ENCODE data around the gene DVL2.

The DVL2 gene

GRCh38 chr17:7222972-7223292 lies 11.4 kb downstream of the DVL2 start:
- no peak for DNase-seq (ENCODE audit: low spot score)
- no peak for TF ChIP-seq CTCF (IDR thresholded peaks at IDR 0.05; ENCODE audit: borderline replicate concordance, control extremely low read depth, extremely low read depth, insufficient read depth, missing control alignments)
- in situ Hi-C loops (cut with MboI; ENCODE audit: low sequenced_read_pairs, unreplicated experiment): no loop called here

GRCh38 chr17:7222093-7222971 lies 12.0 kb downstream of the DVL2 start:
- DNase-seq (ENCODE audit: low spot score): no peak
- TF ChIP-seq CTCF (IDR thresholded peaks at IDR 0.05; ENCODE audit: borderline replicate concordance, control extremely low read depth, extremely low read depth, insufficient read depth, missing control alignments): no peak
- in situ Hi-C loops (cut with MboI; ENCODE audit: low sequenced_read_pairs, unreplicated experiment): no loop called here

GRCh38 chr17:7221278-7222092 lies 12.8 kb downstream of the DVL2 start:
- in situ Hi-C loops (cut with MboI; ENCODE audit: low sequenced_read_pairs, unreplicated experiment): no loop called here
- DNase-seq (ENCODE audit: low spot score): no peak
- no peak for TF ChIP-seq CTCF (IDR thresholded peaks at IDR 0.05; ENCODE audit: borderline replicate concordance, control extremely low read depth, extremely low read depth, insufficient read depth, missing control alignments)

GRCh38 chr17:7220593-7221277 lies 13.6 kb downstream of the DVL2 start:
- peak; percentile 64 for DNase-seq (ENCODE audit: low spot score)
- in situ Hi-C loops (cut with MboI; ENCODE audit: low sequenced_read_pairs, unreplicated experiment): no loop called here
- TF ChIP-seq CTCF (IDR thresholded peaks at IDR 0.05; ENCODE audit: borderline replicate concordance, control extremely low read depth, extremely low read depth, insufficient read depth, missing control alignments): peak; percentile 62

GRCh38 chr17:7219812-7220592 lies 14.3 kb downstream of the DVL2 start, which contains the start of the genes ACADVL and DLG4:
Gene ACADVL, plus strand, starts transcription at chr17:7219938. Its CDS starts 47 bp downstream, at chr17:7219985.
Gene DLG4, minus strand, starts transcription at chr17:7219836.
- in situ Hi-C loops (cut with MboI; ENCODE audit: low sequenced_read_pairs, unreplicated experiment): no loop called here
- no peak for TF ChIP-seq CTCF (IDR thresholded peaks at IDR 0.05; ENCODE audit: borderline replicate concordance, control extremely low read depth, extremely low read depth, insufficient read depth, missing control alignments)
- peak; percentile 93 for DNase-seq (ENCODE audit: low spot score)
